Parathyroid adenoma (tissue), 2 donors: ENCODE measurements around the gene AIDA.

Source experiments
- H2AFZ ChIP-seq: fragments of 300-600 bp; sonication (generic); one replicate; pipeline ENCODE4 v1.7.0; 2017; ENCODE audit warnings: antibody characterized with exemption, mild to moderate bottlenecking
- H3K27ac ChIP-seq: fragments of 300-600 bp; sonication (generic); one replicate; pipeline ENCODE4 v1.7.0; 2017
- H3K27me3 ChIP-seq: fragments of 300-600 bp; sonication (generic); one replicate; pipeline ENCODE4 v1.7.0; 2017; ENCODE audit warnings: low read length; ENCODE audit not compliant: control insufficient read depth, insufficient read depth
- H3K36me3 ChIP-seq: fragments of 300-600 bp; sonication (generic); one replicate; pipeline ENCODE4 v1.7.0; 2017; ENCODE audit warnings: low read length; ENCODE audit not compliant: control insufficient read depth, insufficient read depth
- H3K4me1 ChIP-seq: fragments of 300-600 bp; sonication (generic); one replicate; pipeline ENCODE4 v1.7.0; 2017; ENCODE audit warnings: control low read depth
- H3K4me2 ChIP-seq: fragments of 300-600 bp; sonication (generic); one replicate; pipeline ENCODE4 v1.7.0; 2017; ENCODE audit warnings: low read length
- H3K4me3 ChIP-seq: fragments of 300-600 bp; sonication (generic); one replicate; pipeline ENCODE4 v1.7.0; 2017; ENCODE audit warnings: low read depth, low read length
- H3K79me2 ChIP-seq: fragments of 300-600 bp; sonication (generic); one replicate; pipeline ENCODE4 v1.7.0; 2017; ENCODE audit warnings: control low read depth
- H3K9ac ChIP-seq: fragments of 300-600 bp; sonication (generic); one replicate; pipeline ENCODE4 v1.7.0; 2017; ENCODE audit warnings: mild to moderate bottlenecking
- H3K9me3 ChIP-seq: fragments of 300-600 bp; sonication (generic); one replicate; pipeline ENCODE4 v1.7.0; 2017; ENCODE audit warnings: low read length; ENCODE audit not compliant: control insufficient read depth
- TF ChIP-seq, protein P1 (sequence below): fragments of 300-600 bp; sonication (generic); IDR thresholded peaks from one replicate; pipeline ENCODE4 v1.7.0; 2017; ENCODE audit warnings: antibody characterized with exemption, mild to moderate bottlenecking
- donor health status: primary hyperparathyroidism.

Gene AIDA

DNA sequence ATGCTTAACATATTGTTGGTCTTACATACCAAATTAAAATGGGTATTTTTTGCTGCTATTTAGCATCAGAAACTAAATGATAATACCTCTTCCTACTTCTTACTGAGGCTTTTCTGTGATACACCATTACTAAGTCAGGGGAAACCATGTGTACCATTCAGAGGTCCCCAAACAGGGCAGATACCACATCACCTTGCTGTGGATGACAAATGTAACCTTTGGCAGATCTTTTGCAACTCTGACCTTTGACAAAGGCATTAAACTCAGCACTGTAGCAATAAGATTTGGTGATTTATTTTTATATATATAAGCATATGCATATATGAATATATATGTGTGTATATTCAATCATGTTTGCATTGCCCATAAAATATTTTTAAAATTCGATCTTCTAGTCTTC lies 27.6 kb upstream of the AIDA start:
- Histone ChIP-seq H3K79me2 (no peaks in the 10 kb centered on the region), H3K27me3 (no peaks in the 10 kb centered on the region), H2AFZ (no peak overlapping the region), H3K4me3 (no peak overlapping the region), H3K36me3 (no peaks in the 10 kb centered on the region), H3K27ac (no peak overlapping the region), H3K4me2 (no peak overlapping the region), H3K9me3 (no peaks in the 10 kb centered on the region), H3K9ac (no peak overlapping the region), H3K4me1 (no peaks in the 10 kb centered on the region)
- TF ChIP-seq, protein P1, sequence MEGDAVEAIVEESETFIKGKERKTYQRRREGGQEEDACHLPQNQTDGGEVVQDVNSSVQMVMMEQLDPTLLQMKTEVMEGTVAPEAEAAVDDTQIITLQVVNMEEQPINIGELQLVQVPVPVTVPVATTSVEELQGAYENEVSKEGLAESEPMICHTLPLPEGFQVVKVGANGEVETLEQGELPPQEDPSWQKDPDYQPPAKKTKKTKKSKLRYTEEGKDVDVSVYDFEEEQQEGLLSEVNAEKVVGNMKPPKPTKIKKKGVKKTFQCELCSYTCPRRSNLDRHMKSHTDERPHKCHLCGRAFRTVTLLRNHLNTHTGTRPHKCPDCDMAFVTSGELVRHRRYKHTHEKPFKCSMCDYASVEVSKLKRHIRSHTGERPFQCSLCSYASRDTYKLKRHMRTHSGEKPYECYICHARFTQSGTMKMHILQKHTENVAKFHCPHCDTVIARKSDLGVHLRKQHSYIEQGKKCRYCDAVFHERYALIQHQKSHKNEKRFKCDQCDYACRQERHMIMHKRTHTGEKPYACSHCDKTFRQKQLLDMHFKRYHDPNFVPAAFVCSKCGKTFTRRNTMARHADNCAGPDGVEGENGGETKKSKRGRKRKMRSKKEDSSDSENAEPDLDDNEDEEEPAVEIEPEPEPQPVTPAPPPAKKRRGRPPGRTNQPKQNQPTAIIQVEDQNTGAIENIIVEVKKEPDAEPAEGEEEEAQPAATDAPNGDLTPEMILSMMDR = no peak

DNA sequence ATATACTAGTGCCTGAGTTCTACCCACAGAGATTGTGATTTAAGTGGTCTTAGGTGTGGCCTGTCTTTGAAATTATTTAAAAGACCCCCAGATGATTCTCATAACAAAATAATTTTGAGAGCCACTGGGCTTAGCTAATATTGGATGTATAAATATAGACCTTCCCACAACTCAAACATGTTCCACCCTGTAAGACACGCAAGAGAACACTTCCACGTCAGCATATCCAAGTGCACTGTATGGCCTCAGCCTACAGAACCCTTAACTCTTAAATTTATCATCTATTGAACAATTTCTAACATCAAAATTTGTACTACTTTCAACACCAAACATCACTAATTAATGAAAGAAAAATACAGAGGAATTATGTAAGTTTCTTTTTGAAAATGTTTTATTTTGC lies 27.2 kb upstream of the AIDA start:
- no peaks in the 10 kb centered on the region for H3K9me3 ChIP-seq
- no peak overlapping the region for H3K27ac ChIP-seq
- no peaks in the 10 kb centered on the region for H3K27me3 ChIP-seq

GRCh38 chr1:222736972-222737371 lies 24.7 kb upstream of the AIDA start, which contains the start of gene FAM177B:
FAM177B (plus strand) TSS chr1:222737202; CDS start chr1:222746546, 9,344 bp downstream.
- Histone ChIP-seq H3K36me3 (no peaks in the 10 kb centered on the region), H3K79me2 (no peaks in the 10 kb centered on the region), H3K27me3 (no peaks in the 10 kb centered on the region), H3K9me3 (no peaks in the 10 kb centered on the region), H3K4me2 (no peak within 1 kb of the TSS), H2AFZ (no peak within 1 kb of the TSS), H3K9ac (no peak within 1 kb of the TSS), H3K4me3 (no peak within 1 kb of the TSS), H3K4me1 (no peaks in the 10 kb centered on the region), H3K27ac (no peak within 1 kb of the TSS)
- TF ChIP-seq, protein P1 = no peak

More for the DNA sequence above, 27.2 kb upstream of the AIDA start:
- Histone ChIP-seq H3K79me2 (no peaks in the 10 kb centered on the region), H3K9ac (no peak overlapping the region), H3K4me1 (no peaks in the 10 kb centered on the region), H3K4me3 (no peak overlapping the region), H2AFZ (no peak overlapping the region), H3K4me2 (no peak overlapping the region), H3K36me3 (no peaks in the 10 kb centered on the region)
- TF ChIP-seq, protein P1 = no peak

DNA sequence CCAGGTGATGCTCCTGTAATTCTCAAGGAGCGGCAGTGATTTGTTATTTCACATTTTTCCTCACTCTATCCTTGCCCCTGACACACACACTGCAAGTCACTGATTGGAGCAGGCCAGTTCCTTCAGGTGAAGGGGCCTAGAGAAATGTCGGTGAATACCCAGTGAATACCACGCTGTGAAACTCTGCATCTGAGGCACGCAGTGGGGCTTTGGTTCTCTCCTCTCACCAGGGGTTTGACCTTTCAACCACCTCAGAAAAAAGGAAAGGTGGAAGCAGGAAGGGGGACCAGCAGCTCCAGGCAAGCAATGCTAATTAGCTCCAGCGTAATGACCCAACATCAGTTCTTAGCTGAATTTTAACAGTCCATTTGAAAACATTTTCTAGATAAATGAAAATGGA lies 24.2 kb upstream of the AIDA start:
- no peak overlapping the region for H3K4me3 ChIP-seq
- H3K27me3 ChIP-seq = no peaks in the 10 kb centered on the region
- TF ChIP-seq, protein P1 = no peak
- no peak overlapping the region for H3K27ac ChIP-seq
- H3K9ac ChIP-seq = no peak overlapping the region
- H3K4me2 ChIP-seq = no peak overlapping the region
- H3K9me3 ChIP-seq = no peaks in the 10 kb centered on the region
- H3K36me3 ChIP-seq = no peaks in the 10 kb centered on the region
- H3K4me1 ChIP-seq = no peaks in the 10 kb centered on the region
- no peaks in the 10 kb centered on the region for H3K79me2 ChIP-seq
- no peak overlapping the region for H2AFZ ChIP-seq

- Histone ChIP-seq H3K9me3 (no peaks in the 10 kb centered on the region), H3K27ac (no peak overlapping the region), H3K4me2 (no peak overlapping the region), H3K4me1 (no peaks in the 10 kb centered on the region), H3K4me3 (no peak overlapping the region), H3K9ac (no peak overlapping the region), H3K36me3 (no peaks in the 10 kb centered on the region), H2AFZ (no peak overlapping the region), H3K27me3 (no peaks in the 10 kb centered on the region), H3K79me2 (no peaks in the 10 kb centered on the region)
- TF ChIP-seq, protein P1 = no peak
Observed at GRCh38 chr1:222734740-222735139, 22.4 kb upstream of the AIDA start.
